ENCODE results near the gene ESF1.

DNA sequence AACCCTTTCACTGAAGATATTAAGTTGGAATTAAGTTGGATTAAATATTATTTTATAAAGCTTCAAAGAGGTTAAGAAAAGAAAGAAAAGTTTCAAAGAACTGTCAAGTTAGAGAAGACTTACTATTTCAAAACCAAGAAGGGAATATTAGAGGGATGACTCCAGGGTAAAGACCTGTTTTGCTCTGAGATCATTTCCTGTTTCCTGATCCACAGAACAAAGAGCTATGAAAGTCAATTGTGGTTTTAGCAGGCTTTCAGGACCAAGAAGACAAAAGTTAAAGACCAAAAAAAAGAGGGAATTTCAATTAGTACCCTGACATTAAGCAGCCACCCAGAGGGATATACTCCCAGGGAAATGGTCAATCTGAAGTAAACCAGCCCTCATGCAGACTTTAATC, 19.4 kb downstream of the ESF1 start:
- TF ChIP-seq JUND (IDR thresholded peaks at IDR 0.05) (no peak), YY1 (IDR thresholded peaks at IDR 0.05) (no peak), CTCF (IDR thresholded peaks at IDR 0.05; ENCODE audit: low read depth, low read length, missing input control) (no peak), SP1 (IDR thresholded peaks at IDR 0.05) (no peak), GABPA (IDR thresholded peaks at IDR 0.05 in 1 of 2, conservative IDR thresholded peaks at IDR 0.05 in 1 of 2) (no peak)
- TF ChIP-seq, protein P1, sequence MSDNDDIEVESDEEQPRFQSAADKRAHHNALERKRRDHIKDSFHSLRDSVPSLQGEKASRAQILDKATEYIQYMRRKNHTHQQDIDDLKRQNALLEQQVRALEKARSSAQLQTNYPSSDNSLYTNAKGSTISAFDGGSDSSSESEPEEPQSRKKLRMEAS (IDR thresholded peaks at IDR 0.05), result no peak
- TF ChIP-seq, protein P2, sequence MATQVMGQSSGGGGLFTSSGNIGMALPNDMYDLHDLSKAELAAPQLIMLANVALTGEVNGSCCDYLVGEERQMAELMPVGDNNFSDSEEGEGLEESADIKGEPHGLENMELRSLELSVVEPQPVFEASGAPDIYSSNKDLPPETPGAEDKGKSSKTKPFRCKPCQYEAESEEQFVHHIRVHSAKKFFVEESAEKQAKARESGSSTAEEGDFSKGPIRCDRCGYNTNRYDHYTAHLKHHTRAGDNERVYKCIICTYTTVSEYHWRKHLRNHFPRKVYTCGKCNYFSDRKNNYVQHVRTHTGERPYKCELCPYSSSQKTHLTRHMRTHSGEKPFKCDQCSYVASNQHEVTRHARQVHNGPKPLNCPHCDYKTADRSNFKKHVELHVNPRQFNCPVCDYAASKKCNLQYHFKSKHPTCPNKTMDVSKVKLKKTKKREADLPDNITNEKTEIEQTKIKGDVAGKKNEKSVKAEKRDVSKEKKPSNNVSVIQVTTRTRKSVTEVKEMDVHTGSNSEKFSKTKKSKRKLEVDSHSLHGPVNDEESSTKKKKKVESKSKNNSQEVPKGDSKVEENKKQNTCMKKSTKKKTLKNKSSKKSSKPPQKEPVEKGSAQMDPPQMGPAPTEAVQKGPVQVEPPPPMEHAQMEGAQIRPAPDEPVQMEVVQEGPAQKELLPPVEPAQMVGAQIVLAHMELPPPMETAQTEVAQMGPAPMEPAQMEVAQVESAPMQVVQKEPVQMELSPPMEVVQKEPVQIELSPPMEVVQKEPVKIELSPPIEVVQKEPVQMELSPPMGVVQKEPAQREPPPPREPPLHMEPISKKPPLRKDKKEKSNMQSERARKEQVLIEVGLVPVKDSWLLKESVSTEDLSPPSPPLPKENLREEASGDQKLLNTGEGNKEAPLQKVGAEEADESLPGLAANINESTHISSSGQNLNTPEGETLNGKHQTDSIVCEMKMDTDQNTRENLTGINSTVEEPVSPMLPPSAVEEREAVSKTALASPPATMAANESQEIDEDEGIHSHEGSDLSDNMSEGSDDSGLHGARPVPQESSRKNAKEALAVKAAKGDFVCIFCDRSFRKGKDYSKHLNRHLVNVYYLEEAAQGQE (IDR thresholded peaks at IDR 0.05), result no peak

Data from liver (tissue), 3 donors.